NCI-H1048 (cell line): ENCODE measurements around the gene RPS13.
"Not testable (repeated sequence)": the region's sequence is repeated elsewhere in the genome, so short reads cannot be mapped to it uniquely, and the experiment has no call there.

ENCODE experiments used
- DNase-seq: peaks from one replicate; lab custom pipeline; 2025; lab: John Stamatoyannopoulos, UW

RPS13 gene

GRCh38 chr11:17036666-17037658 is 40.5 kb downstream of the RPS13 start:
- no peak for DNase-seq

GRCh38 chr11:17034027-17034426 is 43.4 kb downstream of the RPS13 start:
- DNase-seq: not testable (repeated sequence)

- no peak for DNase-seq
Observed at GRCh38 chr11:17026487-17027082, 50.9 kb downstream of the RPS13 start.

GRCh38 chr11:17024924-17025323 is 52.5 kb downstream of the RPS13 start:
- DNase-seq: no peak
